Heart left ventricle (tissue), 16 donors: Measurements from ENCODE around the gene EFNA5. TPM values are rescaled to one million over a fixed set of nuclear protein-coding genes. Genes with fewer than 3 reads are reported as not detected.

ENCODE experiments used
- ATAC-seq, 4 donors: fragments of 200-7000 bp; cut with Tn5 transposase; one replicate each; pipeline ENCODE4 v1.9.1; 2020 to 2022; ENCODE audit warnings: moderate library complexity in 4 of 4, mild to moderate bottlenecking in 3 of 4, moderate number of reproducible peaks in 1 of 4
- DNase-seq, 5 donors: peaks; one replicate each; pipeline ENCODE4 v3.0.0-alpha.2; 2020
- H3K27ac ChIP-seq, 12 donors: fragments of 200-600 bp; sonication (generic) in 4 of 12; one replicate each; pipeline versions ENCODE4 v1.5.0 to v1.8.0; 2016 to 2022; ENCODE audit warnings: mild to moderate bottlenecking in 2 of 12
- H3K27me3 ChIP-seq, 9 donors: fragments of 200-600 bp; sonication (generic) in 2 of 9; one replicate each; pipeline versions ENCODE4 v1.5.1 to v1.8.0; 2016 to 2022; ENCODE audit warnings: mild to moderate bottlenecking in 3 of 9
- H3K36me3 ChIP-seq, 9 donors: fragments of 200-600 bp; sonication (generic) in 2 of 9; one replicate each; pipeline versions ENCODE4 v1.5.0 to v1.8.0; 2018 to 2022; ENCODE audit warnings: mild to moderate bottlenecking in 2 of 9
- H3K4me1 ChIP-seq, 12 donors: fragments of 200-600 bp; sonication (generic) in 4 of 12; one replicate each; pipeline versions ENCODE4 v1.5.0 to v1.8.0; 2016 to 2022; ENCODE audit warnings: mild to moderate bottlenecking in 3 of 12
- H3K4me3 ChIP-seq, 12 donors: fragments of 200-600 bp; sonication (generic) in 4 of 12; one replicate each; pipeline versions ENCODE4 v1.5.0 to v1.8.0; 2017 to 2022; ENCODE audit warnings: mild to moderate bottlenecking in 9 of 12, moderate library complexity in 4 of 12
- H3K9me3 ChIP-seq, 12 donors: fragments of 200-600 bp; sonication (generic) in 4 of 12; one replicate each; pipeline versions ENCODE4 v1.5.0 to v1.8.0; 2016 to 2022; ENCODE audit warnings: mild to moderate bottlenecking in 1 of 12
- CTCF ChIP-seq, 12 donors: fragments of 200-600 bp; sonication (generic) in 4 of 12; IDR thresholded peaks; one replicate each; pipeline versions ENCODE4 v1.5.0 to v1.8.0; 2018 to 2022; ENCODE audit warnings: antibody characterized with exemption in 12 of 12, mild to moderate bottlenecking in 5 of 12
- POLR2A ChIP-seq, 2 donors: fragments of 450-650 bp; IDR thresholded peaks; one replicate each; pipeline ENCODE4 v1.6.1; 2017; ENCODE audit warnings: antibody characterized with exemption in 2 of 2, mild to moderate bottlenecking in 2 of 2, moderate library complexity in 2 of 2
- WGBS, 4 donors: extraction: QIAGEN DNeasy Blood & Tissue Kit in 2 of 4; methylation state at CpG; one replicate each; pipeline versions ENCODE4 v1.1.5 to v1.1.7; 2013 to 2018; 5-methylcytosine and 5-hydroxymethylcytosine counted together
- intact Hi-C, 10 donors: fragments of 100-400 bp; cut with DNase I; formaldehyde crosslinking; loops; one replicate each; pipeline versions ENCODE4 v1.11.1 to v1.14.2; 2022
- polyA plus RNA-seq, 2 donors: library from polyadenylated mRNA; stranded (reverse); fragments of 200-250 nt; gene quantifications; one replicate each; pipeline ENCODE4 v1.2.3, GENCODE V29; 2013
- total RNA-seq, 9 donors: library from RNA; depleted of rRNA in 2 of 9; stranded (reverse); fragments of >200 nt in 2 of 9; fragmentation: NEBNext Ultra II Directional in 3 of 9; extraction: Animal tissue kit (Norgen Biotek cat#: 25700) in 3 of 9; gene quantifications; one replicate each; pipeline versions ENCODE4 v1.1.0 to v1.2.4, GENCODE V29; 2016 to 2023
- donor health status: ischemic (EF 13 %, LVEDD 7.1; RV severe dilation, severe dysfunction).
- donor health status: healthy with polysubstance abuse.
- donor health status: DM: no; HTN: yes; CAD: no.
- donor health status: DM: no; HTN: no; CAD: no.
- donor health status: ischemic (EF 25% LVEDD 6.9; RV normal size, moderate dysfunction).
- donor health status: ischemic (EF 25% LVEDD 5.7; RV mildly dilated, moderate dysfunction).
- donor health status: healthy.
- donor health status: DM: yes; HTN: yes; CAD: no.
- donor health status: ischemic (EF 35%, LVEDD 5.7; RV mildly dilated, moderate dysfunction).
- donor health status: nonischemic (EF 11% LVEDD 7.7; RV severe dilation, severe dysfunction).
- donor health status: DM: yes; HTN: yes; CAD: no.
- donor health status: PGD.
- donor health status: ischemic (EF 29% LVEDD 5.4; RV normal size, mild dysfunction).
- donor health status: nonischemic (EF 23%, LVEDD 6.1; RV moderate dilation, normal function).

The EFNA5 gene
- total and polyA plus RNA-seq, 11 donors: 6.1 to 58.4 (median 28.3) TPM

DNA sequence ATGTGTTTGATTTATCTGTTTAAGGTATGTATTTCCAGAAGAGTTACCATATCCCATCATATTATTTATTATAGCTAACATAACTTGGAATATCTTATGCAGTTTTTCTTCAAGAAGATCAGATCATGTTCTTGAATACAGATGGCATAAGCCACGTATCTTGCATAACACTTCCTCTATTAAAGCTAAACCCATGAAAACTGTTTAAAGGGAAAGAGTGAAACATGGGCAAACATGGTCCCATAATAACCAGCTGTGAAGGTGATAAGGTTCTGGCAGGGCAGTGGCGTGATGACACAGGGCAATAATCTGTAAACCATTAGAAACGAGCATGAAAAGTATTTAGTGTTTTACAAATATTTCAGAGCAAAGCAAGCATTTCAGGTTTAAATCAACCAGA lies 34.2 kb downstream of the EFNA5 start:
- TF ChIP-seq POLR2A (IDR thresholded peaks at IDR 0.05) (no peak), CTCF (IDR thresholded peaks at IDR 0.05) (no peak)
- ATAC-seq: no peak
- no peaks in the 10 kb centered on the region for H3K9me3 ChIP-seq
- H3K4me3 ChIP-seq: no peak overlapping the region
- no peaks in the 10 kb centered on the region for H3K27me3 ChIP-seq
- intact Hi-C loops: no loop called here
- no peaks in the 10 kb centered on the region for H3K36me3 ChIP-seq
- whole genome bisulfite sequencing, 4 donors: 39 to 50% (median 46%) methylated on average over 3 of the region's 3 CpGs
- H3K27ac ChIP-seq: no peak overlapping the region
- no peak for DNase-seq
- peaks cover 0 to 11% (median 0%) of the 10 kb centered on the region in 12 donors for H3K4me1 ChIP-seq

DNA sequence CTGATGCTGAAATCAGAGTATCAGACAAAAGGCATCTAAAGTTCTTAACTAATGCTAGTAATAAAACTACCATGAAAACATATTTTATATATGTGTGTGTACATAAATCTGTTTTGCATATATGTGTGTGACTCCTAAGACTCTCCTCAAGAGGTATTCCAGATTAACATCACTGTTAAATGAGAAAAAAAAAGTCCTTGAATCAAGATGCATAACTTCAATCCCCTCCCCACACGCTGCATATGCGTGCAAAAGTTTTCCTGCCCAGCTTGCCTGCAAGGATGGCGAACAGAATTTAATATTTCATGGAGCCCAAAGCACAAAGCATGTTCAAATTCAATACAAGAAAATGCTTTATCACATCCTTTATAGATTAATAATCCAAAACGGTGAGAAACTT lies 34.7 kb downstream of the EFNA5 start:
- H3K9me3 ChIP-seq: no peaks in the 10 kb centered on the region
- intact Hi-C loops: no loop called here
- no peak overlapping the region for H3K4me3 ChIP-seq
- peaks cover 0 to 11% (median 0%) of the 10 kb centered on the region in 12 donors for H3K4me1 ChIP-seq
- H3K36me3 ChIP-seq: no peaks in the 10 kb centered on the region
- TF ChIP-seq POLR2A (IDR thresholded peaks at IDR 0.05) (no peak), CTCF (IDR thresholded peaks at IDR 0.05) (no peak)
- ATAC-seq: no peak
- no peak for DNase-seq
- no peak overlapping the region for H3K27ac ChIP-seq
- 74 to 82% (median 80%) methylated on average over 4 of the region's 4 CpGs for WGBS, 4 donors
- no peaks in the 10 kb centered on the region for H3K27me3 ChIP-seq

DNA sequence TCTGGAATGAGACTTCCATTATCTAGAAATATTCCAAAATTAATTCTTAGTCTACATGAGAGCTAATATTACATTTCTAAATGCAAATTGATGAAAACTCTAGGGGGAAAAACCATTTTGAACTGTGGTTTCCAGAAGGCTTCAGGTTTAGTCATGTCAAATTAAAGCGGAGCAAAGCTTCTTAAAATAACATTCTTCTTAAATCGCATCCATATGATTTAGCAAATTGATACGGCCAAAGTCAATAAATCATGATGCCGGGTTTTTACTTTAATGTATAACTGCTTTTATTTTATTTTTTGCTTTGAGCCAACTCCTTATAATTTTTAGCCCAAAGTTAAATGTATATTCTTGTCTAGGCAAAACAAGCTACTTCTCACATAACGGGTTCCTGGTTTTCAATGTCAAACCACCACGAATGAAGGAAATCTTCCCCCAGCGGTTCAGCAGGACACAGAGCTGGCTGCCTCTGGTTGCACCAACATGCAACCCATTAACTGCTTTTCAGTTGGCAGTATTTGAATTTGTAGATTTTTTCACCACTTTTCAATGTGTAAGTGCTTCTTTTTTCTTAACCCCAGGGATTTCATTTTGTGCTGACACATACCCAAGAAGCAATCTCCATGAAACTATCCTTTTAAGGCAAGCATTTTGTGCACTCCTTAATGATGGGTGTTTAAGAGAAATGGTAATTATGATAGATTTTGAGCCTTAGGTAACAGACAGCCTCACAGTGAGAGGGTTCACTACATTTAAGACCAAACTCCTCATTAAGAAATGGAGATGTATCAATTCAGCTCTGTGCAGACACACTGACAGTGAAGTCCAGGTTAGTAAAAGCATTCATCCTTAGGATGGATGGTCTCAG lies 35.5 kb downstream of the EFNA5 start:
- WGBS, 4 donors: 87 to 92% (median 90%) methylated on average over 7 of the region's 7 CpGs
- intact Hi-C loops: no loop called here

More for the DNA sequence above, 35.5 kb downstream of the EFNA5 start:
- no peaks in the 10 kb centered on the region for H3K36me3 ChIP-seq
- H3K4me3 ChIP-seq: no peak overlapping the region
- no peaks in the 10 kb centered on the region for H3K9me3 ChIP-seq
- H3K27me3 ChIP-seq: no peaks in the 10 kb centered on the region
- TF ChIP-seq POLR2A (IDR thresholded peaks at IDR 0.05) (no peak), CTCF (IDR thresholded peaks at IDR 0.05) (no peak)
- H3K27ac ChIP-seq: no peak overlapping the region
- peaks cover 0 to 11% (median 0%) of the 10 kb centered on the region in 12 donors for H3K4me1 ChIP-seq
- ATAC-seq (no peak), DNase-seq (no peak)
